GM23248 (cell line): ENCODE results near the gene GALNT7.

Experiments
- EZH2 ChIP-seq: fragments of 200-600 bp; sonication (generic); IDR thresholded peaks from 2 replicates; pipeline ENCODE4 v1.6.1; 2018; ENCODE audit warnings: antibody characterized with exemption, mild to moderate bottlenecking; ENCODE audit not compliant: insufficient read depth, poor library complexity, severe bottlenecking
- EZH2phosphoT487 ChIP-seq: fragments of 200-600 bp; sonication (generic); IDR thresholded peaks from 2 replicates; pipeline ENCODE4 v1.6.1; 2018; ENCODE audit warnings: antibody characterized with exemption, moderate library complexity, mild to moderate bottlenecking, low read depth; ENCODE audit not compliant: insufficient read depth

DNA sequence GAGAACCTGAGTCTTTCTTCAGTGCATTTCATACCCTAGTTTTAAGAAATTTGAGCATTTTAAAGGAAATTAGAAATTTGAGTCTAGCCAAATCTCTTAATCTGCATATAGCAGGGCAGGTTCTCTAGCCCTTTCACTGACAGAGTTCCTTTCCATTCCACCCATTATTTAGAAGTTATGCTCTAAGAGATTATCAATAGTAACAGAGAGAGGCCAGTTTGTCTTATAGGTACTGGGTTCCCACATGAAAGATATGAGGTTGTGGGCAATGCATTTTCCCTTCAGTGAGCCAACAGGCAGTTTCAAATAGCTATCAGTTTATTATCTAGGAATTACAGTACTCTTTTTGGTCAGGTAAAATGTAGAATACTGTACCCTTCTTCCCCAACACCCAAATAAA, 7.3 kb upstream of the GALNT7 start:
- no peak for TF ChIP-seq EZH2
- no peak for TF ChIP-seq EZH2phosphoT487
